Measurements from ENCODE around the gene AMDHD1.

AMDHD1 gene

DNA sequence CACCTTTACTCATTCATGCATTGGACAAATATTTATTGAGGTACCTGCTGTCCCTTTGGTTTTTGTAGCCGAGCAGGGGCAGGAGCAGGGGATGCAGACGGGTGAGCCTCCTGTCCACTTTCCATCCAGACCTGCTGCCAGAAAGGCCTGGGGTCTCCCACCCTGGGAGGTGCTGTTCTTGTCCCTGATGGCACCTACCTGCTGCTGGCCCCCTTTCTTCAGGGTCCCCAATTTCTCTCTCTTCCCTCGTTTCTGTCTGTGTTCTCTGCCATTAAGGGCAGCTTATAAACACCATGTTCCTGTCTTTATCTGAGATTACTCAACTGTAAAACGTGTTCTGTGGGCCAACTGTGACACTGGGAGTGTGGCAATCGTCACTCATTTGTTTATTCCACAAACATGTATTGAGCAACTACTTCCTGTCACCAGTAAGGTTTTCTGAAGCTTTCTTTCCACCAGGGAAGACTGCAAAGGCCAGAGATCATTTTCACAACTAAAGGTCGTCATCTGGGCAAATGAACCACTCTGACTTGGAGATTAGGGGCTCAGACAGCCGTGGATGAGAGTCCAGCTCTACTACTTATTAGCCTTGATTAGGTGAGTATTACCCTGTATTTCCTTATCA is 53.0 kb downstream of the AMDHD1 start, which contains the start of gene HAL:
Gene HAL (minus strand): TSS at position 311 of the 625 bp plus-strand sequence. CDS start 434 bp downstream, outside the sequence.
- no peak for DNase-seq

DNA sequence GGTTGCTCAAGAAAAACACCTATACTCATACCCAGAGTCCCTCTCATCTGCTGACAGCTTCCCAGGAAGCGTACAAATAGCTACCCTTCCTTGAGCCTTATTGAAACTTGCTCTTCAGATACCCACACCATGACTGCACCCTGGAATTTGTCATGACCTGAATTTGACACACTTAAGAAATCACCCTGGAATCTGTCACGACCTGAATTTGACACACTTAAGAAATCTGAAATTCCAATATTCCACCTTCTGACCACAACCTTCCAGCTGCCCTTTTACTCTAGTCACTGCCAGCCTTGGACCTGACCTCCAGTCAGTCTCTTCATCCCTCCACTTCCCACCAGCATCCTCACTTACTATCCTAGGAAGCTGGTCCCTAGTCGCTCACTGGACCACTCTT is 54.1 kb downstream of the AMDHD1 start:
- DNase-seq = no peak

DNA sequence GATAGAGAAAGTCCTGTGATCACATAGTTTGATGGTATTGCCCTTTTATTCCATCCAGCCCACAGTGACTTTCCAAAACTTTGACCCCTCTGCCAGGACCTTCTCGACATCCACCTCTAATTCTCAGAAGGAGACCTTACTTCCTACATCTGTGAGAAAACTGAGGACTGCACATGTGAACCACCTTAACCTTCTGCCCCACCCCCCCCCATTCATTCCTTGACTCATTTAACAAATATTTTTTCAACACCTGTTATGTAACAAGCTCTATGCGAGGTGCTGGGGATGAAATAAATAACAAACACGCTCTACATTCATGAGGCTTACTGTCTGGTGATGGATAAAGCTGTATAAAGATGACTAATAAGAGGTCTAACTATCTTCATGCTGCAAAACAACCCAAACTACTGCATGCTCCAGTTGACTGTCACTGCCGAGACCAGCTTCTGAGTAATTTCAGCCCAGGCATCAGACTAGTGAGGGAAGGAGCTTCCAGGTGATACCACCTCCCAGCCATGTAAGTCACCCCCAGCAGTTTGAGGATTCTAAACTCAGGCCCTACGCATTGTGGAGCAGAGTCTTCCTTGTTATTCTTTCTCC is 54.9 kb downstream of the AMDHD1 start:
- no peak for DNase-seq

DNA sequence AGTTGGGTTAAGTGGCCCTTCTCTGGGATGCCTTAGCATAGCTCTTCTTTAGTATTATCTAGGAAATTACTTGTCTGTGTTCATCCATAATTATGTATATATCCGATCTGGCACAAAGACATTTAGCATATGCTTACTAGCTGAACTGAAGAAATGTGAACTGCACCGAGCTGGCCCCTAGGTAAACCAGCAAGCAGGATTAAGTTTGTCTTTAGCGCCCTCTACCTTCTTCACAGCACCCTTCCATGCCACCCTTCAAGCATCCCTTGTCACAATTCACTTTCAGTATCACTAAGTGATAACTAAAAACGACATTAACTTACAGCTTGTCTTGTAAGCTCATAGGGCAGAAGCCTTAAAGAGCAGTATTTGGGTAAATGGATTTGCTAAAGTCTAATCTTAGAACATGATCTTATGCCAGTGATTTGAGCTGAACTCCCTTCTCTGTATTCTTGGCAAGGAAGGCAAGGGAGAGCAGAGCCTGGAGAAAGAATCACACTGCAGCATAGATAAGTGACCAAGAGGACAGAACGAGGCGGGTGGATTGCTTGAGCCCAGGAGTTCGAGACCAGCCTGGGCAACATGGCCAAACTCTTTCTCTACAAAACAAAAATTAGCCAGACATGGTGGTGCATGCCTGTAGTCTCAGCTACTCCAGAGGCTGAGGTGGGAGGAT is 55.6 kb downstream of the AMDHD1 start:
- no peak for DNase-seq

DNA sequence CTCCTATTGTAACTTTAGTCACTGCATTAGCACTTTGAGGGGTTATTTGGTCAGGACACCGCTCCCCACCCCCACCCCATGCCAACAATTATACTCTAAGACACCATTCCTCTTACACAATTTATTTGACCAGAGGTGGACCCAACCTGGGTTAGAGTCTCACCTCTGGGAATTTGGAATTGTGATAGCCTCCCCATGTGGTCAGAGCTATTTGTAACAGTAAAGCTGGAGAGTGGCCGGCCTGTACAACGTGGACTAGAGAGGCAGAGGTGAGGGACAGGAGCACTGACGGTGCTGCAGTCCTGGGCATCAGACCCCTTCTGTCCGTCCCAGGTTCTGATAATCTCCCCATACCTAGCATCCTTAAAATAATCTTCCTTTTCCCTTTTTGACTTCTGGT is 56.4 kb downstream of the AMDHD1 start:
- no peak for DNase-seq

DNA sequence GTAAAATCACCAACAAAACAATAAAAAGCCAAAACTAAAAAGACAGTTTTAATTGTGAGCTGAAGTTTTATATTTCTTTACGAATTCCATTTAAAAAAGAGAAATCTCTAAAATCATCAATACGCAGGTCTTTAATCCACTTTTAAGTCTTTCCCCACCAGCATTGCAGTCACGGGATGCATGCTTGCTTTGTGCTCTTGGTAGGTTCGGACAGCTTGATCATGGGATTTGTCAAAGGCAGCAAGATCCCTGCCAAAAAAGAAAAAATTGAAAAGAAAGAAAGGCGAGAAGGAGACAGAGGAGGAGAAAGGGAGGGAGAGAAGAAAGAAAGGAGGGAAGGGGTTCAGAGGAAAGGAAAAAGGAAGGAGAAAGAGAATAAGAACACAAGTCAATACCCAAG is 57.7 kb downstream of the AMDHD1 start:
- DNase-seq = no peak

DNA sequence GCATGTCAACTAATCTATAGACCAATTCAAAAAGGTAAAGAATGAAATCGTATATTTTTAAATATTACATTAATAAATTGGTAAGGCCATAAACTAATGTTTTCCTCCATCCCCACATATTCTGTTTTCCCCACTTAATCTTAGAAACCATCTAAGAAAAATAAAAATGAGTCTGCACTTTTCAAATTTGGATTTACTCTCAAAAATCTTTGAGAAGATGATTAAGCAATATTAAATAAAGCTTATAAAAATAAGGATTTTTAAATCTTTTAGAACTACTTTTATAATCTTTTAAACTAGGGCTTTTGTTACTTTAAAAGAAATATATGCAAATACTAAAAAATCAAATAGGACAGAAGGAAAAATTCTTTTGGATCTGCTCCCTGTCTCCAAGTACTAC is 63.6 kb downstream of the AMDHD1 start:
- DNase-seq = no peak

DNA sequence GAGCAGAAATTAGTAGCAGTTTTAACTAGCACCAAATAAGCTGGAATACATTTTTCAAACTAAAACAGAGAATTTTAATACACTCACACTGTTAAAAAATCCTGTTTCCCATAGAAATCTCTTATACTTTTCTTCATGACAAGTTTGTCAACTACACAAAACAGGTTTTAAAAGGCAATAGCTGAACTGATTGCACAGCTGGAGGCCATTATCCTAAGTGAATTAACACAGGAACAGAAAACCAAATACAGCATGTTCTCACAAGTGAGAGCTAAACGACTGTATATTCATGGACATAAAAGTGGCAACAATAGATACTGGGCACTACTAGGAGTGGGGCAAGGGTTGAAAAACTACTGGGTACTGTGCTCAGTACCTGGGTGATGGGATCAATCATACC is 64.6 kb downstream of the AMDHD1 start:
- no peak for DNase-seq

DNA sequence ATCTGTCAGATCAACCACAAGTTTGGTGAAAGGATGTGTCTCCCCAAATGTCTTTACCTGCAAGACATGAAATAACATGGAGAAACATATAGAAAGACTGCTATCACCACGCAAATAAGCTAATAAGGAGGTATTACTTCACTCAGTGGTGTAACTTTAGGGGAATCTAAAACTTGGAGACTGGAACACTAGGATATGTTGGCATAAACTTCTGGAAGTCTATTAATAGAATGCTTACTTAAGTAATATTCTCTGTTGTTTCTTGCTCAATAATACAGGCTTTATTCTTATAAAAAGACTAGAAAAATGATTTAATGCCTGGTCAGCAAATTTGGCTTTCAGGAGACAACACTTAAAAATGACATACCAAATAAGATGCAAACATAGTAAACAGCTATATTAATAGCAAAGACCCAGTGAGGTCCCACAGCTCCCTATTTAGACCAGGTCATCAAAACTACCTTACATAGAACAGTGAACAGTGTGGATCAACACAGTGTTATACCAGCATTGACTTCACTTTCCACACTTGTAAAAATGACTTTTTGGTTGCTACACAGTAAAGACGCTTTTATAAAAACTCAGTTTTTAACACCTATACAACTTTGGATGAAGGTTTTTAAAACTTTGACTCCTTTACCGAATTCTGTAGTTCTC is 71.9 kb downstream of the AMDHD1 start:
- no peak for DNase-seq

DNA sequence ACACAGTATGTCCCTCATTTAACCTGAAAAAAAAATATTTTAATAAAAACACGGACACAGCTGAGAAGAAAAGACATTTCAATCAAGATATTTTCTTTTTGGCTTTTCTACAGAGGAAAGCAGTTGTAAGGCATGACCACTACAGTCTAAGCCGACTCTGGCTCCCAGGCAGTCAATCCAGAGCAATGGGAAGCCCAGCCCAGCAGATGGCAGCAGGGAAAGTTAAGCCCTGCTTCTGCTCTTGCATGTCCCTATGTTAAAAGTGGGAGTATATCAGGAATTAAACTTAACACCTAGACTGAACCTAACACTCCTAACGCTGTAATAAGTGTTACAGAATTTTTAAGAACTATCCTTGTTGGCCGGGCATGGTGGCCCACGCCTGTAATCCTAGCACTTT is 72.5 kb downstream of the AMDHD1 start:
- DNase-seq = no peak

Measured in T1000 (cell line).